ENCODE results near the gene SLC39A5. TPM values are rescaled to one million over a fixed set of nuclear protein-coding genes. Genes with fewer than 3 reads are reported as not detected.

Gene SLC39A5
- total and polyA plus RNA-seq, 2 of the 13 experiments (the other 11 are each of a cell fraction or from before 2014, with no cell fraction given), result 59.7 to 101 TPM

DNA sequence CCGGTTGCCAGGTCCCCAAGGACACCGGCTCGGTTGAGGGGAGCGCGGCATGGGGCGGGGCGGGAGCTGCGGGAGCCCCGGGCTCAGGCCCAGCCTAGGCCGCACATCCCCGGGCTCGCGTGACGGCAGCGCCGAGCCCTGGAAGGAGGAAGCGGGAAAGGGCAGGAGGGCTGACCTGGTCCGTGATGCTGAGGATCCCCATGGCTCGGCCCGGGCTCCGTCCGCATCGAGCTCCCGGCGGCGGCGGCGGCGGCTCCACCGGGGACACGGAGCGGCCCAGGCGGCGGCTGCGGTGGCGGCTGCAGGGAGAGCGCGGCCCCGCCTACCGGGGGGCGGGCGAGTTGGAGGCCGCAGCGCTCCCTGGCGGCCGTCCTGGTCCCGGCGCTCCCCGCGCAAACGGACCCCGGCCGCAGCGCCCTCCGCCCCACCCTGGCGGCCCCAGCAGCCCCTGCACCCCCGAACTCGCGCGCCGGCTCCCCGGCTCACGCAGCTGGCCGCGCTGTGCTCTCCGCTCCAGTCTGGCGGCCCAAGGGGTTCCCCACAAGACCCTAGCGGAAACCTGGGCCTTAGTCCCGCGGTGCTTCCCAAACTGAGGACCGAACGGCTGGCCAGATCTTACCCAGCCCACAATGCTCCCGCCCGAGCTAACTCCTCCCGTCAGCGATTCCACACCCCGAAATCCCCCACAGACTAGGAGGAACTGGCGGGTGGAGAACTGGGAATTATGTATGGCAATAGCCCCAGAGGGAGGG is 28.4 kb downstream of the SLC39A5 start, which contains the start of gene ANKRD52 (continued):
- TF ChIP-seq, protein P1, sequence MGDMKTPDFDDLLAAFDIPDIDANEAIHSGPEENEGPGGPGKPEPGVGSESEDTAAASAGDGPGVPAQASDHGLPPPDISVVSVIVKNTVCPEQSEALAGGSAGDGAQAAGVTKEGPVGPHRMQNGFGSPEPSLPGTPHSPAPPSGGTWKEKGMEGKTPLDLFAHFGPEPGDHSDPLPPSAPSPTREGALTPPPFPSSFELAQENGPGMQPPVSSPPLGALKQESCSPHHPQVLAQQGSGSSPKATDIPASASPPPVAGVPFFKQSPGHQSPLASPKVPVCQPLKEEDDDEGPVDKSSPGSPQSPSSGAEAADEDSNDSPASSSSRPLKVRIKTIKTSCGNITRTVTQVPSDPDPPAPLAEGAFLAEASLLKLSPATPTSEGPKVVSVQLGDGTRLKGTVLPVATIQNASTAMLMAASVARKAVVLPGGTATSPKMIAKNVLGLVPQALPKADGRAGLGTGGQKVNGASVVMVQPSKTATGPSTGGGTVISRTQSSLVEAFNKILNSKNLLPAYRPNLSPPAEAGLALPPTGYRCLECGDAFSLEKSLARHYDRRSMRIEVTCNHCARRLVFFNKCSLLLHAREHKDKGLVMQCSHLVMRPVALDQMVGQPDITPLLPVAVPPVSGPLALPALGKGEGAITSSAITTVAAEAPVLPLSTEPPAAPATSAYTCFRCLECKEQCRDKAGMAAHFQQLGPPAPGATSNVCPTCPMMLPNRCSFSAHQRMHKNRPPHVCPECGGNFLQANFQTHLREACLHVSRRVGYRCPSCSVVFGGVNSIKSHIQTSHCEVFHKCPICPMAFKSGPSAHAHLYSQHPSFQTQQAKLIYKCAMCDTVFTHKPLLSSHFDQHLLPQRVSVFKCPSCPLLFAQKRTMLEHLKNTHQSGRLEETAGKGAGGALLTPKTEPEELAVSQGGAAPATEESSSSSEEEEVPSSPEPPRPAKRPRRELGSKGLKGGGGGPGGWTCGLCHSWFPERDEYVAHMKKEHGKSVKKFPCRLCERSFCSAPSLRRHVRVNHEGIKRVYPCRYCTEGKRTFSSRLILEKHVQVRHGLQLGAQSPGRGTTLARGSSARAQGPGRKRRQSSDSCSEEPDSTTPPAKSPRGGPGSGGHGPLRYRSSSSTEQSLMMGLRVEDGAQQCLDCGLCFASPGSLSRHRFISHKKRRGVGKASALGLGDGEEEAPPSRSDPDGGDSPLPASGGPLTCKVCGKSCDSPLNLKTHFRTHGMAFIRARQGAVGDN (CRISPR knock-in tag; IDR thresholded peaks at IDR 0.05), result peak; percentile 79
- TF ChIP-seq, protein P2, sequence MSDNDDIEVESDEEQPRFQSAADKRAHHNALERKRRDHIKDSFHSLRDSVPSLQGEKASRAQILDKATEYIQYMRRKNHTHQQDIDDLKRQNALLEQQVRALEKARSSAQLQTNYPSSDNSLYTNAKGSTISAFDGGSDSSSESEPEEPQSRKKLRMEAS (IDR thresholded peaks at IDR 0.05), result no peak
- TF ChIP-seq ZNF446 (CRISPR knock-in tag; IDR thresholded peaks at IDR 0.05) (no peak), KDM5B (CRISPR knock-in tag; IDR thresholded peaks at IDR 0.05; ENCODE audit: borderline replicate concordance) (no peak), ZNF598 (CRISPR knock-in tag; IDR thresholded peaks at IDR 0.05; ENCODE audit: borderline replicate concordance) (no peak), SCMH1 (CRISPR knock-in tag; IDR thresholded peaks at IDR 0.05; ENCODE audit: borderline replicate concordance) (no peak), ZNF263 (CRISPR knock-in tag; IDR thresholded peaks at IDR 0.05) (peak; percentile 59), ZEB1 (IDR thresholded peaks at IDR 0.05; ENCODE audit: insufficient replicate concordance, low read depth) (no peak), XRCC5 (optimal IDR thresholded peaks at IDR 0.05; ENCODE audit: low read length) (peak; percentile 55), TBX2 (CRISPR knock-in tag; IDR thresholded peaks at IDR 0.05; ENCODE audit: borderline replicate concordance) (0 out of 2 replicates have a peak, but pooled peaks have one; percentile 22), PAWR (CRISPR knock-in tag; IDR thresholded peaks at IDR 0.05; ENCODE audit: borderline replicate concordance) (no peak), ZFP36 (IDR thresholded peaks at IDR 0.05; ENCODE audit: borderline replicate concordance, low read depth, low read length, partially characterized antibody) (no peak), ZNF484 (CRISPR knock-in tag; IDR thresholded peaks at IDR 0.05; ENCODE audit: borderline replicate concordance, low read depth) (no peak), NFYC (CRISPR knock-in tag; IDR thresholded peaks at IDR 0.05) (no peak)
- TF ChIP-seq, protein P3, sequence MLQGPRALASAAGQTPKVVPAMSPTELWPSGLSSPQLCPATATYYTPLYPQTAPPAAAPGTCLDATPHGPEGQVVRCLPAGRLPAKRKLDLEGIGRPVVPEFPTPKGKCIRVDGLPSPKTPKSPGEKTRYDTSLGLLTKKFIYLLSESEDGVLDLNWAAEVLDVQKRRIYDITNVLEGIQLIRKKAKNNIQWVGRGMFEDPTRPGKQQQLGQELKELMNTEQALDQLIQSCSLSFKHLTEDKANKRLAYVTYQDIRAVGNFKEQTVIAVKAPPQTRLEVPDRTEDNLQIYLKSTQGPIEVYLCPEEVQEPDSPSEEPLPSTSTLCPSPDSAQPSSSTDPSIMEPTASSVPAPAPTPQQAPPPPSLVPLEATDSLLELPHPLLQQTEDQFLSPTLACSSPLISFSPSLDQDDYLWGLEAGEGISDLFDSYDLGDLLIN (CRISPR knock-in tag; IDR thresholded peaks at IDR 0.05; ENCODE audit: borderline replicate concordance), result no peak
- TF ChIP-seq, protein P4, sequence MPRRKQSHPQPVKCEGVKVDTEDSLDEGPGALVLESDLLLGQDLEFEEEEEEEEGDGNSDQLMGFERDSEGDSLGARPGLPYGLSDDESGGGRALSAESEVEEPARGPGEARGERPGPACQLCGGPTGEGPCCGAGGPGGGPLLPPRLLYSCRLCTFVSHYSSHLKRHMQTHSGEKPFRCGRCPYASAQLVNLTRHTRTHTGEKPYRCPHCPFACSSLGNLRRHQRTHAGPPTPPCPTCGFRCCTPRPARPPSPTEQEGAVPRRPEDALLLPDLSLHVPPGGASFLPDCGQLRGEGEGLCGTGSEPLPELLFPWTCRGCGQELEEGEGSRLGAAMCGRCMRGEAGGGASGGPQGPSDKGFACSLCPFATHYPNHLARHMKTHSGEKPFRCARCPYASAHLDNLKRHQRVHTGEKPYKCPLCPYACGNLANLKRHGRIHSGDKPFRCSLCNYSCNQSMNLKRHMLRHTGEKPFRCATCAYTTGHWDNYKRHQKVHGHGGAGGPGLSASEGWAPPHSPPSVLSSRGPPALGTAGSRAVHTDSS (CRISPR knock-in tag; conservative IDR thresholded peaks at IDR 0.05), result 0 out of 2 replicates have a peak, but pooled peaks have one; percentile 24
- TF ChIP-seq, protein P5, sequence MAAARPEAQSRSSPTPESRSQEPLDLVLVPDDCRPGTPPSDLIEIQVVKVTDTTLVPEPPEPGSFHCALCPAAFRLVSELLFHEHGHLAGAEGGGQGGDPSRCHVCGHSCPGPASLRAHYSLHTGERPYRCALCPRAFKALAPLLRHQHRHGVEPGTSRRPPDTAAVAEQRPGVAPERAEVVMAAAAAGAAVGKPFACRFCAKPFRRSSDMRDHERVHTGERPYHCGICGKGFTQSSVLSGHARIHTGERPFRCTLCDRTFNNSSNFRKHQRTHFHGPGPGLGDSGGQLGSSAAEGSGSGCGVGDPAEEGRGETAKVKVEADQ (CRISPR knock-in tag; IDR thresholded peaks at IDR 0.05; ENCODE audit: borderline replicate concordance), result peak; percentile 84; the same call in 1 of the 2 replicates
- TF ChIP-seq, protein P6, sequence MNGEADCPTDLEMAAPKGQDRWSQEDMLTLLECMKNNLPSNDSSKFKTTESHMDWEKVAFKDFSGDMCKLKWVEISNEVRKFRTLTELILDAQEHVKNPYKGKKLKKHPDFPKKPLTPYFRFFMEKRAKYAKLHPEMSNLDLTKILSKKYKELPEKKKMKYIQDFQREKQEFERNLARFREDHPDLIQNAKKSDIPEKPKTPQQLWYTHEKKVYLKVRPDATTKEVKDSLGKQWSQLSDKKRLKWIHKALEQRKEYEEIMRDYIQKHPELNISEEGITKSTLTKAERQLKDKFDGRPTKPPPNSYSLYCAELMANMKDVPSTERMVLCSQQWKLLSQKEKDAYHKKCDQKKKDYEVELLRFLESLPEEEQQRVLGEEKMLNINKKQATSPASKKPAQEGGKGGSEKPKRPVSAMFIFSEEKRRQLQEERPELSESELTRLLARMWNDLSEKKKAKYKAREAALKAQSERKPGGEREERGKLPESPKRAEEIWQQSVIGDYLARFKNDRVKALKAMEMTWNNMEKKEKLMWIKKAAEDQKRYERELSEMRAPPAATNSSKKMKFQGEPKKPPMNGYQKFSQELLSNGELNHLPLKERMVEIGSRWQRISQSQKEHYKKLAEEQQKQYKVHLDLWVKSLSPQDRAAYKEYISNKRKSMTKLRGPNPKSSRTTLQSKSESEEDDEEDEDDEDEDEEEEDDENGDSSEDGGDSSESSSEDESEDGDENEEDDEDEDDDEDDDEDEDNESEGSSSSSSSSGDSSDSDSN (CRISPR knock-in tag; IDR thresholded peaks at IDR 0.05), result peak; percentile 99

Measured in HepG2 (cell line).